HepG2 (cell line): ENCODE results near the gene CERS4. TPM values are rescaled to one million over a fixed set of nuclear protein-coding genes. Genes with fewer than 3 reads are reported as not detected.

Source experiments
- ATAC-seq: fragments of 200-7000 bp; cut with Tn5 transposase; 3 replicates; pipeline ENCODE4 v1.9.1; 2020; ENCODE audit warnings: mild to moderate bottlenecking, moderate library complexity
- BruUV-seq: library from RNA; stranded (reverse); fragments of 400-500 nt; replicated peaks from 2 replicates; lab custom pipeline; 2021; lab: Mats Ljungman, UMichigan
- CTCF ChIA-PET: fragments of 300-600 bp; formaldehyde crosslinking; extraction: SDS; loops from one replicate; lab custom pipeline; 2021; ENCODE audit warnings: low total read pairs, inconsistent platforms, low intra/inter-chr PET ratio; lab: Yijun Ruan, JAX
- POLR2A ChIA-PET: fragments of 350-600 bp; sonication (Branson Sonifier 250); formaldehyde crosslinking; loops from one replicate; lab custom pipeline; 2020; ENCODE audit warnings: antibody characterized with exemption, inconsistent platforms; lab: Yijun Ruan, JAX
- DNase-seq: peaks from one replicate; pipeline ENCODE4 v3.0.0-alpha.2; 2015; ENCODE audit warnings: low spot score
- FAIRE-seq: peaks from 3 replicates; lab custom pipeline; 2011; peaks lifted over from hg19 to GRCh38; lab: Jason Lieb, UNC
- H2AFZ ChIP-seq: one replicate; pipeline ENCODE4 v1.6.1; 2011; ENCODE audit warnings: low read length, inconsistent platforms
- H3K27ac ChIP-seq: fragments of 300-600 bp; 3 replicates; pipeline ENCODE4 v1.8.0; 2011; ENCODE audit warnings: mixed run types, mild to moderate bottlenecking, mixed read lengths, low read length, inconsistent platforms; ENCODE audit not compliant: insufficient read depth; ENCODE audit errors: extremely low read length
- H3K27me3 ChIP-seq, 2 experiments: fragments of 200-600 bp in 1 of 2; 2 replicates in 1 of 2; 3 replicates in 1 of 2; pipeline versions ENCODE4 v1.6.0 to v1.8.0; 2011; ENCODE audit warnings: low read length in 2 of 2, mild to moderate bottlenecking in 2 of 2, moderate library complexity in 2 of 2, inconsistent platforms in 1 of 2; ENCODE audit not compliant: insufficient read depth in 2 of 2, control insufficient read depth in 1 of 2
- H3K36me3 ChIP-seq, 2 experiments: fragments of 200-600 bp in 1 of 2; replicated peaks in 1 of 2; 2 replicates in 1 of 2; 3 replicates in 1 of 2; pipeline versions ENCODE4 v1.5.1 to v1.8.0; 2011; ENCODE audit warnings: low read length in 2 of 2, inconsistent platforms in 1 of 2; ENCODE audit not compliant: insufficient read depth in 2 of 2, control insufficient read depth in 1 of 2
- H3K4me1 ChIP-seq: 2 replicates; pipeline ENCODE4 v1.5.1; 2012; ENCODE audit warnings: low read length, inconsistent platforms; ENCODE audit not compliant: insufficient read depth
- H3K4me2 ChIP-seq: 2 replicates; pipeline ENCODE4 v1.6.0; 2011; ENCODE audit warnings: low read depth, low read length, inconsistent platforms
- H3K4me3 ChIP-seq, 3 experiments: fragments of 200-600 bp in 1 of 3; sonication (generic), shearing (Covaris generic) in 1 of 3; replicated peaks in 1 of 3; 2 replicates each; pipeline ENCODE4 v1.5.1; 2011 to 2016; ENCODE audit warnings: low read length in 3 of 3, inconsistent platforms in 2 of 3, low read depth in 2 of 3, mild to moderate bottlenecking in 2 of 3, control low read depth in 1 of 3, mixed read lengths in 1 of 3; ENCODE audit not compliant: insufficient read depth in 1 of 3
- H3K79me2 ChIP-seq: one replicate; pipeline ENCODE4 v1.6.1; 2011; ENCODE audit warnings: low read length, inconsistent platforms; ENCODE audit not compliant: insufficient read depth
- H3K9ac ChIP-seq: 2 replicates; pipeline ENCODE4 v1.6.0; 2011; ENCODE audit warnings: mild to moderate bottlenecking, low read depth, low read length, inconsistent platforms; ENCODE audit not compliant: insufficient read depth
- H3K9me3 ChIP-seq: 2 replicates; pipeline ENCODE4 v1.5.1; 2012; ENCODE audit warnings: mild to moderate bottlenecking, low read length
- H4K20me1 ChIP-seq: 2 replicates; pipeline ENCODE4 v1.6.0; 2011; ENCODE audit warnings: inconsistent platforms, mild to moderate bottlenecking, low read length, moderate library complexity; ENCODE audit not compliant: insufficient read depth
- BCL6 ChIP-seq: IDR thresholded peaks from 2 replicates; pipeline ENCODE4 v1.6.1; 2016; ENCODE audit warnings: missing genetic modification reagents, missing compliant biosample characterization
- ETV6 ChIP-seq: sonication (generic); formaldehyde crosslinking; conservative IDR thresholded peaks from 2 replicates; pipeline ENCODE4 v1.4.0; 2020; ENCODE audit warnings: missing genetic modification reagents
- NFATC3 ChIP-seq: sonication (generic); formaldehyde crosslinking; IDR thresholded peaks from 2 replicates; pipeline ENCODE4 v1.5.1; 2020; ENCODE audit warnings: mild to moderate bottlenecking, missing genetic modification reagents
- RFX3 ChIP-seq: IDR thresholded peaks from 2 replicates; pipeline ENCODE4 v1.6.1; 2016; ENCODE audit warnings: missing biosample characterization, missing genetic modification reagents
- SRF ChIP-seq: IDR thresholded peaks from 2 replicates; pipeline ENCODE4 v1.6.1; 2011; ENCODE audit warnings: mild to moderate bottlenecking, low read depth, low read length, moderate library complexity
- ZNF460 ChIP-seq: sonication (generic); formaldehyde crosslinking; IDR thresholded peaks from 2 replicates; pipeline ENCODE4 v1.5.1; 2020; ENCODE audit warnings: missing genetic modification reagents, mild to moderate bottlenecking, borderline replicate concordance
- ZNF574 ChIP-seq: sonication (generic); formaldehyde crosslinking; IDR thresholded peaks from 2 replicates; pipeline ENCODE4 v1.4.0; 2020; ENCODE audit warnings: missing genetic modification reagents
- ZNF616 ChIP-seq: sonication (generic); formaldehyde crosslinking; IDR thresholded peaks from 2 replicates; pipeline ENCODE4 v1.5.0; 2020; ENCODE audit warnings: low read depth, mild to moderate bottlenecking, missing genetic modification reagents
- WGBS: methylation state at CpG from one replicate; pipeline ENCODE4 v1.1.6; 2017; ENCODE audit warnings: low lambda C conversion rate; 5-methylcytosine and 5-hydroxymethylcytosine counted together
- in situ Hi-C: cut with HindIII; loops from 2 replicates; pipeline ENCODE4 v1.10.0; 2017; ENCODE audit warnings: low pct_unique_long_range_greater_than_20kb; ENCODE audit not compliant: extremely low pct_ligation_motif_present
- intact Hi-C: fragments of 100-400 bp; cut with micrococcal nuclease; formaldehyde crosslinking; loops from one replicate; pipeline ENCODE4 v1.10.0; 2022; ENCODE audit not compliant: unreplicated experiment
- polyA plus RNA-seq, 8 experiments: library from polyadenylated mRNA; depleted of rRNA in 3 of 8; stranded (reverse) in 7 of 8; unstranded in 1 of 8; fragments of >200 nt; fragmentation: Illumina TruSeq in 4 of 8; extraction: Trizol in 4 of 8; gene quantifications; 2 replicates each; pipeline versions ENCODE4 v1.2.1 to v1.2.3, GENCODE V29; 2011 to 2016; ENCODE audit warnings: low read depth in 4 of 8, missing spikeins in 1 of 8, mixed read lengths in 1 of 8; ENCODE audit not compliant: insufficient read depth in 1 of 8
- total RNA-seq, 5 experiments: library from RNA; depleted of rRNA; stranded (reverse); fragments of >200 nt; fragmentation: Illumina TruSeq; extraction: Trizol; gene quantifications; 2 replicates each; pipeline ENCODE4 v1.2.3, GENCODE V29; 2016; ENCODE audit warnings: low read depth in 1 of 5
- TF ChIP-seq, protein P1 (sequence below): sonication (generic); formaldehyde crosslinking; conservative IDR thresholded peaks from 2 replicates; pipeline ENCODE4 v1.4.0; 2020; ENCODE audit warnings: missing genetic modification reagents
- TF ChIP-seq, protein P2 (sequence below): sonication (generic); formaldehyde crosslinking; IDR thresholded peaks from 2 replicates; pipeline ENCODE4 v1.4.0; 2020; ENCODE audit warnings: missing genetic modification reagents
- TF ChIP-seq, protein P3 (sequence below): sonication (generic); formaldehyde crosslinking; IDR thresholded peaks from 2 replicates; pipeline ENCODE4 v1.4.0; 2020; ENCODE audit warnings: missing genetic modification reagents, low read depth, mild to moderate bottlenecking, borderline replicate concordance
- TF ChIP-seq, protein P4 (sequence below): sonication (generic); formaldehyde crosslinking; IDR thresholded peaks from 2 replicates; pipeline ENCODE4 v1.8.0; 2022; ENCODE audit warnings: mild to moderate bottlenecking, missing genetic modification reagents, moderate library complexity
- TF ChIP-seq, protein P5 (sequence below): sonication (generic); formaldehyde crosslinking; IDR thresholded peaks from 2 replicates; pipeline ENCODE4 v1.9.0; 2021; ENCODE audit warnings: missing genetic modification reagents, borderline replicate concordance

Gene CERS4
- total and polyA plus RNA-seq, 2 of the 13 experiments (the other 11 are each of a cell fraction or from before 2014, with no cell fraction given): 74.7 to 83.5 TPM

- TF ChIP-seq SRF (no peak), BCL6 (CRISPR knock-in tag) (no peak), ZNF460 (CRISPR knock-in tag) (no peak), ZNF616 (CRISPR knock-in tag) (no peak)
- TF ChIP-seq, protein P1, sequence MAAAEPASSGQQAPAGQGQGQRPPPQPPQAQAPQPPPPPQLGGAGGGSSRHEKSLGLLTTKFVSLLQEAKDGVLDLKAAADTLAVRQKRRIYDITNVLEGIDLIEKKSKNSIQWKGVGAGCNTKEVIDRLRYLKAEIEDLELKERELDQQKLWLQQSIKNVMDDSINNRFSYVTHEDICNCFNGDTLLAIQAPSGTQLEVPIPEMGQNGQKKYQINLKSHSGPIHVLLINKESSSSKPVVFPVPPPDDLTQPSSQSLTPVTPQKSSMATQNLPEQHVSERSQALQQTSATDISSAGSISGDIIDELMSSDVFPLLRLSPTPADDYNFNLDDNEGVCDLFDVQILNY (CRISPR knock-in tag): no peak
These were observed 99.7 kb downstream of the CERS4 start (continued) for GRCh38 chr19:8308891-8309291.

- H3K27ac ChIP-seq: no peak overlapping the region
- intact Hi-C loops (no loop called here), in situ Hi-C loops (no loop called here)
- H3K9me3 ChIP-seq: no peaks in the 10 kb centered on the region
- H3K4me1 ChIP-seq: peaks cover 34% of the 10 kb centered on the region
- no TSS peak for BruUV-seq
- DNase-seq (no peak), FAIRE-seq (no peak), ATAC-seq (no peak)
- peaks cover 17% of the 10 kb centered on the region for H3K79me2 ChIP-seq
- ChIA-PET POLR2A (interaction anchor here (1.5 kb wide), 1 partner anchor 10 kb away, joined by 8 read pairs; the partner anchor contains the start of genes NDUFA7 and RPS28), CTCF (no interaction called here)
- H2AFZ ChIP-seq: no peak overlapping the region
- peaks cover 11 to 26% of the 10 kb centered on the region in 2 experiments; a peak in 4 of 5 replicates for H3K36me3 ChIP-seq
- no peak overlapping the region for H3K9ac ChIP-seq
- over 99% methylated on average over 17 of the region's 17 CpGs for WGBS
- no peak overlapping the region for H3K4me3 ChIP-seq
- H3K27me3 ChIP-seq: no peaks in the 10 kb centered on the region
- no peak overlapping the region for H3K4me2 ChIP-seq
- no peaks in the 10 kb centered on the region for H4K20me1 ChIP-seq
- TF ChIP-seq, protein P2, sequence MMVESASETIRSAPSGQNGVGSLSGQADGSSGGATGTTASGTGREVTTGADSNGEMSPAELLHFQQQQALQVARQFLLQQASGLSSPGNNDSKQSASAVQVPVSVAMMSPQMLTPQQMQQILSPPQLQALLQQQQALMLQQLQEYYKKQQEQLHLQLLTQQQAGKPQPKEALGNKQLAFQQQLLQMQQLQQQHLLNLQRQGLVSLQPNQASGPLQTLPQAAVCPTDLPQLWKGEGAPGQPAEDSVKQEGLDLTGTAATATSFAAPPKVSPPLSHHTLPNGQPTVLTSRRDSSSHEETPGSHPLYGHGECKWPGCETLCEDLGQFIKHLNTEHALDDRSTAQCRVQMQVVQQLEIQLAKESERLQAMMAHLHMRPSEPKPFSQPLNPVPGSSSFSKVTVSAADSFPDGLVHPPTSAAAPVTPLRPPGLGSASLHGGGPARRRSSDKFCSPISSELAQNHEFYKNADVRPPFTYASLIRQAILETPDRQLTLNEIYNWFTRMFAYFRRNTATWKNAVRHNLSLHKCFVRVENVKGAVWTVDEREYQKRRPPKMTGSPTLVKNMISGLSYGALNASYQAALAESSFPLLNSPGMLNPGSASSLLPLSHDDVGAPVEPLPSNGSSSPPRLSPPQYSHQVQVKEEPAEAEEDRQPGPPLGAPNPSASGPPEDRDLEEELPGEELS (CRISPR knock-in tag): no peak
- TF ChIP-seq, protein P3, sequence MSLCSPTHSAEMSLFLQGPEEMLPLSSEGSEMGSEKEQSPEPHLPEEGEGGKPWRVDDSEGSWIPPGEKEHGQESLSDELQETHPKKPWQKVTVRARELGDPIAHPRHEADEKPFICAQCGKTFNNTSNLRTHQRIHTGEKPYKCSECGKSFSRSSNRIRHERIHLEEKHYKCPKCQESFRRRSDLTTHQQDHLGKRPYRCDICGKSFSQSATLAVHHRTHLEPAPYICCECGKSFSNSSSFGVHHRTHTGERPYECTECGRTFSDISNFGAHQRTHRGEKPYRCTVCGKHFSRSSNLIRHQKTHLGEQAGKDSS (CRISPR knock-in tag): no peak
- TF ChIP-seq RFX3: no peak
- TF ChIP-seq ETV6 (CRISPR knock-in tag): no peak
- no peak for TF ChIP-seq ZNF574 (CRISPR knock-in tag)
- TF ChIP-seq, protein P4, sequence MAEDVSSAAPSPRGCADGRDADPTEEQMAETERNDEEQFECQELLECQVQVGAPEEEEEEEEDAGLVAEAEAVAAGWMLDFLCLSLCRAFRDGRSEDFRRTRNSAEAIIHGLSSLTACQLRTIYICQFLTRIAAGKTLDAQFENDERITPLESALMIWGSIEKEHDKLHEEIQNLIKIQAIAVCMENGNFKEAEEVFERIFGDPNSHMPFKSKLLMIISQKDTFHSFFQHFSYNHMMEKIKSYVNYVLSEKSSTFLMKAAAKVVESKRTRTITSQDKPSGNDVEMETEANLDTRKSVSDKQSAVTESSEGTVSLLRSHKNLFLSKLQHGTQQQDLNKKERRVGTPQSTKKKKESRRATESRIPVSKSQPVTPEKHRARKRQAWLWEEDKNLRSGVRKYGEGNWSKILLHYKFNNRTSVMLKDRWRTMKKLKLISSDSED: no peak
- TF ChIP-seq NFATC3: no peak
- TF ChIP-seq, protein P5, sequence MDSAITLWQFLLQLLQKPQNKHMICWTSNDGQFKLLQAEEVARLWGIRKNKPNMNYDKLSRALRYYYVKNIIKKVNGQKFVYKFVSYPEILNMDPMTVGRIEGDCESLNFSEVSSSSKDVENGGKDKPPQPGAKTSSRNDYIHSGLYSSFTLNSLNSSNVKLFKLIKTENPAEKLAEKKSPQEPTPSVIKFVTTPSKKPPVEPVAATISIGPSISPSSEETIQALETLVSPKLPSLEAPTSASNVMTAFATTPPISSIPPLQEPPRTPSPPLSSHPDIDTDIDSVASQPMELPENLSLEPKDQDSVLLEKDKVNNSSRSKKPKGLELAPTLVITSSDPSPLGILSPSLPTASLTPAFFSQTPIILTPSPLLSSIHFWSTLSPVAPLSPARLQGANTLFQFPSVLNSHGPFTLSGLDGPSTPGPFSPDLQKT: no peak
These were observed 101.3 kb downstream of the CERS4 start for GRCh38 chr19:8310342-8311055.
